HG02678 (cell line): Measurements from ENCODE around the gene TCTN2.

ENCODE experiments used
- ATAC-seq: cut with Tn5 transposase; IDR thresholded peaks from one replicate; pipeline ENCODE4 v1.9.1; 2021; ENCODE audit warnings: mild to moderate bottlenecking, moderate library complexity; ENCODE audit not compliant: unreplicated experiment

TCTN2 gene

DNA sequence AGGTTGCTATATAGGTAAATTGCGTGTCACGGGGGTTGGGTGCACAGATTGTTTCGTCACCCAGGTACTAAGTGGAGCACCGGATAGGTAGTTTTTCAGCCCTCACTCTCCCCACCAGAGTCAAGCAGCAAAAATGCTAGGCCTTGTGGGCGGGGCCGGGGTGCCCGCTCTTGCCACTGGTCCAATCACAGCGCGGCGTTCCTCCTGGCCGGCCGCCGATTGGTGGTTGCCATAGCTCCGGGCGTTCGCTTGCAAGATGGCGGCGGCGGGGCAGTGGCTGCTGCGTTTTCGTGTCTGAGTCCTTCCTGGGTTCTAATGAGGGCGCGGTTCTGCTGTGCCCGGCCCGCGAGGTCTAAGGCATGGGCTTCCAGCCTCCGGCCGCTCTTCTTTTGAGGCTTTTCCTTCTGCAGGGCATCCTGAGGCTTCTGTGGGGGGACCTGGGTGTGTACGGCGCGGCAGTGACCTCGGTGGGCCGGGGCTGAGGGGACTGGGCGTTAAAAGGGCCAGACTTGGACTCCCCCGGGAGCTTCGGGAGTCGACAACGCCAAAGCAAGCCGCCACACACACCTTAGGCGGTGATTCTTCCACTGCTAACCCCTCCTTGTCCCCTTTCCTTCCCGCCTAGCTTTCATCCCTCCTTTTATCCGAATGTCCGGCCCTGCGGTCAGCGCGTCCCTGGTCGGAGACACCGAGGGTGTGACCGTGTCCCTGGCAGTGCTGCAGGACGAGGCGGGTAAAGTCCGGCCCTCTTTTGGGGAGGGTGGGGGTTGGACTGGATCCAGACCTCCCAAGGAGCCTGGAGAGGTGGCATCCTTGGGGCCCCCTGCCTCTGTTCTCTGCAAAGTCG, at the start of gene TCTN2:
TCTN2 (plus strand) TSS at position 232 of the 847 bp plus-strand sequence; CDS start at position 360, 128 bp downstream.
- peak; percentile 100 for ATAC-seq

GRCh38 chr12:123621619-123622530, 49.0 kb upstream of the TCTN2 start:
- ATAC-seq: no peak

- ATAC-seq: peak; percentile 96
Measured at GRCh38 chr12:123633379-123634141, 37.4 kb upstream of the TCTN2 start, which contains the start of the genes EIF2B1 and GTF2H3. Gene EIF2B1, minus strand, starts transcription at chr12:123633686. Its CDS starts 129 bp downstream, at chr12:123633557. Gene GTF2H3, plus strand, starts transcription at chr12:123633829. Its CDS starts 31 bp downstream, at chr12:123633860.

DNA sequence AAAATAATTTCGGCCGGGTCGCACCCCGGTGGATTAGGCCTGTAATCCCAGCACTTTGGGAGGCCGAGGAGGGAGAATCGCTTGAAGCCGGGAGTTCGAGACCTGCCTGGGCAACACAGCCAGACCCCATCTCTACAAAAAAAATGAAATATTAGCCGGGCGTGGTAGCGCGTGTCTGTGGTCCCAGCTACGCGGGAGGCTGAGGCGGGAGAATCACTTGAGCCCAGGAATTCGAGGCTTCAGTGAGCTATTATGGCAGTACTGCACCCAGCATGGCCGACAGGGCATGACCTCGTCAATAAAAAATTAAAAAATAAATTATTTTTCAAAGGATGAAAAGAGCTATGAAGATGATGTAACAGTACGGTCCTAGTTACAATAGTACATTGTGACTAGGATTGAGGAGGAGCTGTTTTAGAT, 36.8 kb upstream of the TCTN2 start:
- ATAC-seq: no peak

GRCh38 chr12:123643911-123644310, 27.0 kb upstream of the TCTN2 start:
- no peak for ATAC-seq

DNA sequence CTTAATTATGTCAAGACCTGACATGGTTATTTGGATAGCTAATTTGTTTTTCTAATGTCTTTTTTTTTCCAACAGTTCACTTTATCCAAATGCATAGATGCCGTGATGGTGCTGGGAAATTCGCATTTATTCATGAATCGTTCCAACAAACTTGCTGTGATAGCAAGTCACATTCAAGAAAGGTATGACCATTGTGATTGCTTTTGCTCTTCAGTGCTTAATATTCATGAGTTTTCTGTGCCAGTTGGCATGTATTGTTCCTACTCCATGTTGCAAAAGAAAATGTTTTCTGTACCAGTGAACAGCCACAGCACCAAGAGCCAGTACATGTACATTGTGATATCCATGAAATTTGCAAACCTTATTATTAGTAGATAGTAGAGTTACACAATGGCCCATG, 25.5 kb upstream of the TCTN2 start:
- ATAC-seq: no peak

DNA sequence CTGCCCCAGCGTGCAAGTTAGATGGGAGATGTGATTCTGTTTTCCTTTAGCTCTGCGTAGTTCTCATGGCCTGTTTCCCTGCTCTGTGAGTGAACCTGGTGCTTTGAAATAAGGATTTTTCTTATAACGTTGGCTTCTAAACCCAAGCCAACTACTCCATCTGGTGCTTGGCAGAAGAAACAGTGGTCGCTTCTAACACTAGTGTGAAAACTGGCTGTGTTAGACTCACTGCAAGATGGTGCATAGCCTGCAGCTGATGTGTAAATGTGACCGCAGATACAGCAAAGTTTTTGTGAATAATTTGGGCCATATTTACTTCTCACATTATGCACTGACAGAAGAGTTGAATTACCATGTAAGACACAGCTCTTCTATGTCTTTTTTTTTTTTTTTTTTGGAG, 25.0 kb upstream of the TCTN2 start:
- ATAC-seq: no peak

GRCh38 chr12:123648401-123648800, 22.5 kb upstream of the TCTN2 start:
- no peak for ATAC-seq

GRCh38 chr12:123654129-123654701, 16.7 kb upstream of the TCTN2 start:
- ATAC-seq: no peak

DNA sequence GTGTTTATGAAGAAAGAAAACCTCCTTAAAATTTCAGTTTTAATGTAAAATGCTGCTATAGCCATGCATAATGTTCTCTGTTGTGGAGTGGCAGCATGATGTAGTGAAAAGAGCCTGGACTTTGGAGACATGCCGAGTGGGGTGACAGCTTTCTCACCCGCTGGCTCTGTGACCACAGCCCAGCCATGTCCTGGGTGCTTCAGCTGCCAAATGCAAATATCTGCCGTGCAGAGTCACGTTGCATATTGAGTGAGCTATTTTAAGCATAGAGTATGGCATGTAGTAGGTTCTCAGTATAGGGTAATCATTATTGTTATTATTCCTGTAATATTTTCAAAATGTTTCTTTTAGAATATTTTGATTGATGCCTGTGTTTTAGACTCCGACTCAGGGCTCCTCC, 15.5 kb upstream of the TCTN2 start:
- ATAC-seq: peak; percentile 92

DNA sequence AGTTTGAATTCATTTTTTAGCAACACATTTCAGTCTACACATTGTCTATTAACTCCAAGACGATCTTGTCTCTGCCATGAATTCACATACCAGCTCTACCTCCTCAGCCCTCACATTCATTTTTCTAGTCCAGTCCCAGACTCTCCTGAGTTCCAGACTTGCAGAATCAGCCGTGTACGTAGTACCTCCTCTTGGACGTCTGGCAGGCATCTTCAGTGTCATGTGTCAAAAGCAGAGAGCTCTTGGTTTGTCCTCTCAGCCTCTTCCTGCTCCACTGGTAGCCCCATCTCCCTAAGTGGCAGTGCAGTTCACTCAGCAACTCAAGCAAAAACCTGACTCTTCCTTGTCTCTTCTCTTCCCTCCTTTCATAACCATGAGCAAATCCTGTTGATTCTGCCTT, 14.5 kb upstream of the TCTN2 start:
- ATAC-seq: no peak

DNA sequence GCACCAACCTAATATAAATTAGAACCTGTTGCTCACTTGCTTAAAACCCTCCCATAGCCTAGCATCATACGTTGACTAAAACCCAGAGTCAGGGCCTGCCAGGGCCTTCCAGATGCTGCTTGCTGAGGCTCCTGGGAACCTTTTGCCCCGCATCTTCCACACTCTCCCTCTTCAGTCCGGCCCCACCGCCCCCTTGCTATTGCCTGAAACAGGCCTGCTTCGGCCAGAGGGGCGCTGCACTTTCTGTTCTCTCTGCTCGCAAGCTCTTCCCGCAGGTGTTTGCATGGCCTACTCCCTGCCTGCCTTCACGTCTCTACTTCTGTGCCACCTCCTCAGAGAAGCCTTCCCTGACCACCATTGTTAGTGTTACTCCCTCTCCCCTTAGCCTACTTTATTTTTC, 13.7 kb upstream of the TCTN2 start:
- ATAC-seq: no peak

GRCh38 chr12:123659996-123660727, 10.8 kb upstream of the TCTN2 start:
- ATAC-seq: no peak

GRCh38 chr12:123667771-123668170, 3.1 kb upstream of the TCTN2 start:
- no peak for ATAC-seq

DNA sequence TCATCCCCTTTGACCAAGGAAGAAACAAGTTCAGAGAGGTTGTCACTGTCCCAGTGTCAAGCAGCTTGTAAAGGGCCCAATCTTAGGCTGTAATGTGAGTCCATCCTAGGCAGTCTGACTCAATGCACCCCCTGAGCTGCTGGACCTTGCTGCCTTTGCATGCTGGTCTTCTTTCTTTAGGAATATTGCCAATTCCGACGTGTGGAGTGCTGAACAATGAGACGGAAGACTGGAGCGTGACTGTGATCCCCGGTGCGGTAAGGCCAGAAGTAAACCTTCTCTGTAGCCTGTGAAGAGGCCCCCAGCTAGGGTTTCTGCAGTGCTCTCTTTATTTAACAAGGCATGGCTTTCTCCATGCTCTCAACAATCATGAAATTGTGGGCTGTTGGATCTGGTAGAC, 963 bp downstream of the TCTN2 start:
- no peak for ATAC-seq

DNA sequence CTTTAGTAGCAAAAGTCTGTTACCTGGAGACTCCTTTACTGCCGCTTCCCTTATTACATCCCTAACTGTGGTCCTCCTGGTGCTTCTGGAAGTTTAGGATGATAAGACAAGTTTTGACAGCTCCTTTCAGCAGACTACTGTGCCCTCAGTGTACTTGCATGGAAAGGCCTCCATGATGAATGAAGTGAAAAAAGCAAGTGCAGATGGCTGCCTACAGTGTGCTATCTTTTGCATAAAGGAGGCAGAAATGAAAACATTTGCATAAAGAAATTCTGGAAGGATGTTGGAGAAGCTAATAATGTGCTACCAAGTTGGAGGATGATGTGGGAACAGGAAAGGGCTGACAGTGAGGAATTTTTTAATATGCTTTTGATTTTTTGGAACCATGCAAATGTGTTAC, 4.5 kb downstream of the TCTN2 start:
- no peak for ATAC-seq

- no peak for ATAC-seq
Measured at GRCh38 chr12:123676616-123677320, 5.9 kb downstream of the TCTN2 start.

- no peak for ATAC-seq
Measured at GRCh38 chr12:123678981-123679380, 8.1 kb downstream of the TCTN2 start.

DNA sequence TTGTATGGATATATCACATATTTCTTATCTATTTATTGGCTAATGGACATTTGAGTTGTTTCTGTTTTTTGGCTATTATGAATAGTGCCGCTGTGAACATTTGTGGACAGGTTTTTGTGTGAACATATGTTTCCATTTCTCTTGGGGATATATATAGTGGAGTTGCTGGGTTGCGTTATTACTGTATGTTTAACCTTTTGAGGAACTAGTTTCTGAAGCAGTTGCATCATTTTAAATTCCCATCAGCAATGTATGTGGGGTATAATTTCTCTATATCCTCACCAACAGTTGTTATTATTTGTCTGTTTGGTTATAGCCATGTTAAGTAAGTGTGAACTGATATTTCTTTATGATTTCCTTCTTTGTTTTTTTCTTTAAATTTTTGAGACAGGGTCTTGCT, 10.7 kb downstream of the TCTN2 start:
- ATAC-seq: no peak
